GM18502 (cell line): Measurements from ENCODE around the gene PTMS.

Experiments
- ATAC-seq: cut with Tn5 transposase; IDR thresholded peaks from one replicate; pipeline ENCODE4 v1.9.1; 2021; ENCODE audit warnings: mild to moderate bottlenecking; ENCODE audit not compliant: unreplicated experiment, poor library complexity

Gene PTMS

GRCh38 chr12:6751767-6752166, 14.4 kb upstream of the PTMS start:
- ATAC-seq: no peak

- no peak for ATAC-seq
These were observed 13.8 kb upstream of the PTMS start for GRCh38 chr12:6752167-6752920.

- ATAC-seq: peak; percentile 88
These were observed 13.0 kb upstream of the PTMS start, which contains the start of gene MLF2 for GRCh38 chr12:6752921-6753771. MLF2 (minus strand) TSS chr12:6753141; CDS start chr12:6752334, 807 bp downstream.

- ATAC-seq: no peak
These were observed 12.3 kb upstream of the PTMS start for GRCh38 chr12:6753772-6754356.

GRCh38 chr12:6754411-6754810, 11.8 kb upstream of the PTMS start:
- ATAC-seq: no peak

- no peak for ATAC-seq
These were observed 9.0 kb upstream of the PTMS start for GRCh38 chr12:6757028-6757690.

- ATAC-seq: no peak
These were observed 7.6 kb upstream of the PTMS start for GRCh38 chr12:6758506-6759095.

GRCh38 chr12:6759741-6760140, 6.4 kb upstream of the PTMS start:
- ATAC-seq: no peak

GRCh38 chr12:6763380-6763779, 2.8 kb upstream of the PTMS start:
- ATAC-seq: no peak

GRCh38 chr12:6764011-6764828, 1.9 kb upstream of the PTMS start:
- peak; percentile 85 for ATAC-seq

GRCh38 chr12:6765048-6765633, 1.0 kb upstream of the PTMS start:
- no peak for ATAC-seq

- peak; percentile 47 for ATAC-seq
These were observed 637 bp downstream of the PTMS start for GRCh38 chr12:6766651-6767349.

- no peak for ATAC-seq
These were observed 1.5 kb downstream of the PTMS start for GRCh38 chr12:6767353-6768319.

GRCh38 chr12:6768437-6768914, 2.3 kb downstream of the PTMS start:
- no peak for ATAC-seq

GRCh38 chr12:6768990-6769389, 2.8 kb downstream of the PTMS start:
- ATAC-seq: no peak

GRCh38 chr12:6769666-6770065, 3.5 kb downstream of the PTMS start:
- no peak for ATAC-seq

- no peak for ATAC-seq
These were observed 3.9 kb downstream of the PTMS start for GRCh38 chr12:6770094-6770493.
